SJSA1 (cell line): ENCODE data around the gene LARP4. TPM values are rescaled to one million over a fixed set of nuclear protein-coding genes. Genes with fewer than 3 reads are reported as not detected.

Experiments
- total RNA-seq: library from RNA; depleted of rRNA; stranded (reverse); fragments of >200 nt; shearing (Covaris generic); gene quantifications from 2 replicates; pipeline ENCODE4 v1.2.3, GENCODE V29; 2014; rRNA removed

LARP4 gene
- total RNA-seq, 1 experiment from 2014 or later, result 38.1 TPM

Other genes starting within 250 kb of the LARP4 start
- gene CERS5, start 233.5 kb upstream of the LARP4 start, total RNA-seq, result 23.1 and 36.3 TPM in 2 replicates
- gene LIMA1, start 117.4 kb upstream of the LARP4 start, total RNA-seq, result 156 and 199 TPM in 2 replicates
- 0.03 TPM in 1 of 2 replicates, not detected in the other for gene FAM186A, start 4.3 kb upstream of the LARP4 start, total RNA-seq
- gene DIP2B, start 104.1 kb downstream of the LARP4 start, total RNA-seq, result 23.3 and 32.1 TPM in 2 replicates